Ishikawa (cell line): ENCODE results near the gene ZDHHC4.

Source experiments
- CEBPB ChIP-seq: IDR thresholded peaks from 2 replicates; pipeline ENCODE4 v1.6.1; 2012
- CREB1 ChIP-seq: IDR thresholded peaks from 2 replicates; pipeline ENCODE4 v1.6.1; 2012; ENCODE audit warnings: low read depth
- EGR1 ChIP-seq: IDR thresholded peaks from 2 replicates; pipeline ENCODE4 v1.6.1; 2012
- EP300 ChIP-seq: IDR thresholded peaks from 2 replicates; pipeline ENCODE4 v1.6.1; 2012; ENCODE audit warnings: borderline replicate concordance
- FOXM1 ChIP-seq: IDR thresholded peaks from 2 replicates; pipeline ENCODE4 v1.6.1; 2012; ENCODE audit warnings: low read depth, borderline replicate concordance
- NFIC ChIP-seq: IDR thresholded peaks from 2 replicates; pipeline ENCODE4 v1.6.1; 2012
- RAD21 ChIP-seq: IDR thresholded peaks from 2 replicates; pipeline ENCODE4 v1.6.1; 2012; ENCODE audit warnings: low read depth
- TAF1 ChIP-seq: IDR thresholded peaks from 2 replicates; pipeline ENCODE4 v1.6.1; 2012; ENCODE audit warnings: low read depth, mild to moderate bottlenecking
- TCF12 ChIP-seq: IDR thresholded peaks from 2 replicates; pipeline ENCODE4 v1.6.1; 2012; ENCODE audit warnings: low read depth
- TEAD4 ChIP-seq: IDR thresholded peaks from 2 replicates; pipeline ENCODE4 v1.6.1; 2012
- USF1 ChIP-seq: IDR thresholded peaks from 2 replicates; pipeline ENCODE4 v1.6.1; 2012
- YY1 ChIP-seq: IDR thresholded peaks from 2 replicates; pipeline ENCODE4 v1.6.1; 2012; ENCODE audit warnings: low read depth
- ZBTB7A ChIP-seq: IDR thresholded peaks from 2 replicates; pipeline ENCODE4 v1.6.1; 2012; ENCODE audit warnings: low read depth
- TF ChIP-seq, protein P1 (sequence below): IDR thresholded peaks from 2 replicates; pipeline ENCODE4 v1.6.1; 2012
- TF ChIP-seq, protein P2 (sequence below): IDR thresholded peaks from 2 replicates; pipeline ENCODE4 v1.6.1; 2012; ENCODE audit warnings: low read depth, mild to moderate bottlenecking

The ZDHHC4 gene

DNA sequence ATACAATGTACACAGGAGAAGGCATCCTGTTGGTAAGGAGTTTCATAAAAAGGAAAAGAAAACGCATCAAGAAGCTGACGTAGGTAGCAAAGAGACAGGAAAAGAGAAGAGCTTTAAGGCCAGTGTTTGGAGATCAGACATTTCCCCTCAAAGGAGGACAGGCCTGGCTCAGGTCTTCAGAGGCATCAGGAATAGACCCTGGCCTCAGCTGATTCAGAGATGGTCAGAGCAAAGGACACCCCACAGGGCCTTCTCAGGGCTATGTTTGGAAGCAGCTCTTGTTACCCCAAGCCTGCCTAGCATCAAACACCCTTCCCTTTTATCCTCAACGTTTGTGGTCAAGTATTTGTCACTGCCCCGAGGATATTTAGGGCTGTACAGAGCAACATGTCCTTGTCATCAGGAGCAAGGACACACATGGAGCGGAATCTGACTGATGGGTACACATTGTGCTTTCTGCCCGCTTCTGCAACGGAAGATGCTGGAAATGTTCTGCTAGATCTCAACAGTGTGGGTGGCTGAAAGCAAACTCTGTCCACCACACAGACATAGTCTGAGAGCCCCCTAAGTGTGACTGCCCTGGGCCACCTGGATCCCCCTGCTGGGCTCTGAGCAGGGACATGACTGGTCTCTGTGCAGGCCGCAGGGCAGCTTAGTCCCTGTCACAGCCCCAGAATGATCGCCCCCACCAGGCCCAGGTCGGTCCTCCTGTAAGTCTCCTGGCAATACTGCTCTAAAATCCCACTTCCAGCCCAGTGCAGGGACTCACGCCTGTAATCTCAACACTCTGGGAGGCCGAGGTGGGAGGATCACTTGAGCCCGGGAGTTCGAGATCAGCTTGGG, 1.0 kb upstream of the ZDHHC4 start:
- TF ChIP-seq RAD21 (no peak), FOXM1 (no peak), TAF1 (no peak), CREB1 (no peak), NFIC (no peak), EP300 (no peak), TCF12 (no peak), USF1 (no peak), EGR1 (no peak)
- TF ChIP-seq, protein P1, sequence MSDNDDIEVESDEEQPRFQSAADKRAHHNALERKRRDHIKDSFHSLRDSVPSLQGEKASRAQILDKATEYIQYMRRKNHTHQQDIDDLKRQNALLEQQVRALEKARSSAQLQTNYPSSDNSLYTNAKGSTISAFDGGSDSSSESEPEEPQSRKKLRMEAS: no peak

GRCh38 chr7:6578114-6579084, 1.1 kb downstream of the ZDHHC4 start:
- TF ChIP-seq ZBTB7A (no peak), USF1 (no peak), YY1 (no peak), TCF12 (no peak), TEAD4 (no peak), RAD21 (no peak), EGR1 (no peak), EP300 (no peak), NFIC (no peak), CREB1 (no peak), TAF1 (no peak), CEBPB (no peak), FOXM1 (no peak)
- TF ChIP-seq, protein P2, sequence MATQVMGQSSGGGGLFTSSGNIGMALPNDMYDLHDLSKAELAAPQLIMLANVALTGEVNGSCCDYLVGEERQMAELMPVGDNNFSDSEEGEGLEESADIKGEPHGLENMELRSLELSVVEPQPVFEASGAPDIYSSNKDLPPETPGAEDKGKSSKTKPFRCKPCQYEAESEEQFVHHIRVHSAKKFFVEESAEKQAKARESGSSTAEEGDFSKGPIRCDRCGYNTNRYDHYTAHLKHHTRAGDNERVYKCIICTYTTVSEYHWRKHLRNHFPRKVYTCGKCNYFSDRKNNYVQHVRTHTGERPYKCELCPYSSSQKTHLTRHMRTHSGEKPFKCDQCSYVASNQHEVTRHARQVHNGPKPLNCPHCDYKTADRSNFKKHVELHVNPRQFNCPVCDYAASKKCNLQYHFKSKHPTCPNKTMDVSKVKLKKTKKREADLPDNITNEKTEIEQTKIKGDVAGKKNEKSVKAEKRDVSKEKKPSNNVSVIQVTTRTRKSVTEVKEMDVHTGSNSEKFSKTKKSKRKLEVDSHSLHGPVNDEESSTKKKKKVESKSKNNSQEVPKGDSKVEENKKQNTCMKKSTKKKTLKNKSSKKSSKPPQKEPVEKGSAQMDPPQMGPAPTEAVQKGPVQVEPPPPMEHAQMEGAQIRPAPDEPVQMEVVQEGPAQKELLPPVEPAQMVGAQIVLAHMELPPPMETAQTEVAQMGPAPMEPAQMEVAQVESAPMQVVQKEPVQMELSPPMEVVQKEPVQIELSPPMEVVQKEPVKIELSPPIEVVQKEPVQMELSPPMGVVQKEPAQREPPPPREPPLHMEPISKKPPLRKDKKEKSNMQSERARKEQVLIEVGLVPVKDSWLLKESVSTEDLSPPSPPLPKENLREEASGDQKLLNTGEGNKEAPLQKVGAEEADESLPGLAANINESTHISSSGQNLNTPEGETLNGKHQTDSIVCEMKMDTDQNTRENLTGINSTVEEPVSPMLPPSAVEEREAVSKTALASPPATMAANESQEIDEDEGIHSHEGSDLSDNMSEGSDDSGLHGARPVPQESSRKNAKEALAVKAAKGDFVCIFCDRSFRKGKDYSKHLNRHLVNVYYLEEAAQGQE: no peak
- TF ChIP-seq, protein P1: no peak

GRCh38 chr7:6579446-6579845, 2.2 kb downstream of the ZDHHC4 start:
- no peak for TF ChIP-seq RAD21
- no peak for TF ChIP-seq TEAD4
- no peak for TF ChIP-seq YY1
- no peak for TF ChIP-seq CEBPB
- TF ChIP-seq TAF1: no peak
- TF ChIP-seq NFIC: no peak
- TF ChIP-seq, protein P2: no peak
- no peak for TF ChIP-seq ZBTB7A
- no peak for TF ChIP-seq FOXM1
- no peak for TF ChIP-seq EP300
- no peak for TF ChIP-seq TCF12
- TF ChIP-seq, protein P1: no peak

GRCh38 chr7:6588566-6588965, 11.3 kb downstream of the ZDHHC4 start:
- TF ChIP-seq EP300 (no peak), EGR1 (no peak), YY1 (no peak), USF1 (no peak), RAD21 (no peak), TEAD4 (no peak), FOXM1 (no peak), CREB1 (no peak), TCF12 (no peak), NFIC (no peak), TAF1 (no peak), ZBTB7A (no peak), CEBPB (no peak)
- TF ChIP-seq, protein P1: no peak
- TF ChIP-seq, protein P2: no peak
